GM21526 (cell line): ENCODE measurements around the gene F5.

Experiments
- ATAC-seq: cut with Tn5 transposase; IDR thresholded peaks from one replicate; pipeline ENCODE4 v1.9.1; 2021; ENCODE audit warnings: moderate library complexity; ENCODE audit not compliant: unreplicated experiment, low FRiP score

The F5 gene

DNA sequence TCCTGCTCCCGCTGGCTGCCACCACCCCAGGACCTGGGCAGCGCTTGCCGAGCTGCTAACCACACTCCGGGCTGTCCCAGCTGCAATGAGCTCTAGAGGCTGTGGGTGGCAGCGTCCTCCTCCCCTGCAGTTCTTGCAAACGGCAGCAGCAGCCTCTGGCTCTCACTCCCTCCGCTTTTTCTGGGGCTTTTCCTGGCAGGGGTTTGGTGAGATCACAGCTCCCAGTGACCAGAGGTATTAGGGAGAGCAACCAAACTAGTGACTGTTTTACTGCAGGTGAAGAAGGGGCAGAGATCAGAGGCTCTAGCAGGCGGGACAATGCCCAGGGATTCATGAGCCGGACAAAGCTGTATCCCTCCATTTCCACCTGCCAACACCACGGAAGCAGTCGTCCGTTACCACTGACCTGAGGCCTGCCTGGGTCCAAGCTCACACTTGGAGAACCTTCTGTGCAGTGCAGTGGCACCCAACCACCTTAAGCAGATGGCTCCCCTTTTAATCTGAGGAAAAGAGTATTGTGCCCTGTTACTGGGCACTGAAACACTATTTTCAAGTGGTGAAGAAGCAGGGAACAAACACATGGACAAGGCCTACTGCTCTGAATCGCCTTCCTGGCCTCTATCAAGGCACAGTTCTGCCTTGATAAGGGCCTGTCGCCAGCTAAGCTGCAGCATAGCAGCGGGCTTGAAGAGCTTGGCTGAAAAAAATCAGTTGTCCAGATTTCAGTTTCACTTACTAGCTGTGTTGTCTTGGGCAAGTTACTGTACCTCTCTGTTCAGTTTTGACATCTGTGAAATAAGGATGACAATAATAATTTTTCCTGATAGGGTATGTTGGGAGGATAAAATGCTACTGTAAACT is at the start of gene F5:
Gene F5 (minus strand): TSS at position 87 of the 861 bp plus-strand sequence. CDS start 95 bp downstream, outside the sequence.
- ATAC-seq = peak; percentile 98

DNA sequence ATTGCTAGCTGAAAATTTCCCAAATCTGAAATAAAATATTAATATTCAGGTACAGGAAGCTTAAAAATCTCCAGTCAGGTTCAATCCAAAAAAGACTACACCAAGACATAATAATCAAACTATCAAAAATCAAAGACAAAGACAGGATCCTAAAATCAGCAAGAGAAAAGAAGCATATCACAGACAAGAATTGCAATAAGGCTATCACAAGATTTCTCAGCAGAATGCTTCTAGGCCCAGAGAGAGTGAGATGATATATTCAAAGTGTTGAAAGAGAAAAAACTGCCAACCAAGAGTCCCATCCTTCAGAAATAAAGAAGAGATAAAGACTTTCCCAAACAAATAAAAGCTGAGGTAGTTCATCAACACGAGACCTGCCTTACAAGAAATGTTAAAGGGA is 48.6 kb upstream of the F5 start:
- no peak for ATAC-seq

GRCh38 chr1:169634145-169634544 is 47.9 kb upstream of the F5 start:
- ATAC-seq = no peak

DNA sequence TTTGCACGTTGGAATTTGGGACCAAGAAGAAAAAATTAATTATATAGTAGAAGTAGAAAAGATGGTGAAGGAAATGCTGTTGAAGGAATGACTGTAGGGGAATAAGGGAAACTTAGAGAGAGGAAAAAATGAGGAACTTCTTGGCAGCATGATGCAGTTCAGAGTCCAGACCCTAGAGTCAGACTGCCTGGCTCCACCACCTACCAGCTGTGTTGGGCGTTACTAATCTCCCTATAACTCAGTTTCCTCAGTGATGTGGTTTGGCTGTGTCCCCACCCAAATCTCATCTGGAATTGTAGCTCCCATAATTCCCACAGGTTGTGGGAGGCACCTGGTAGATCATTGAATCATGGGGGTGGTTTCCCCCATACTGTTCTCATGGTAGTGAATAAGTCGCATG is 45.0 kb upstream of the F5 start:
- no peak for ATAC-seq

DNA sequence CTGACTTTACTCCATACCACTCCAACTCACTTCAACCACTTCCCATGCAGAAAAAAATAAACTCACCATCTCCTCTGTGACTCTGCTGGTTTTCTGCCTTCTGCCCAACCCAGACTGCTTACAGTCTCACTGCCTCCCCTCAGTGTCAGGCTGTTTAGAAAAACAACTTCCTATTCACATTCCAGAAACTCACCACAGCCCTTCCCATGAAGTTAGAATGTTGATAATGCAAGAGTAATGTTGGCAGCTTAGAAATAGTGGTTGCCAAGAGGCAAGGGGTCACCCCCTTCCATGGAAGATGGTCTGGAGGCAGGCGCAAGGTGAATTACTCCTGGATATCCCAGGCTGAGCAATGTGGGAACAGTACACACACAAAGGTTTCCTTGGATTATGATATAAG is 43.7 kb upstream of the F5 start, which contains the start of gene SELP:
Gene SELP (minus strand): TSS at position 119 of the 400 bp plus-strand sequence. CDS start 50 bp downstream, at position 69.
- ATAC-seq = no peak

- ATAC-seq = no peak
Observed at GRCh38 chr1:169624912-169625311, 38.6 kb upstream of the F5 start.

GRCh38 chr1:169624122-169624521 is 37.8 kb upstream of the F5 start:
- ATAC-seq = no peak

GRCh38 chr1:169623132-169623926 is 37.0 kb upstream of the F5 start:
- no peak for ATAC-seq

DNA sequence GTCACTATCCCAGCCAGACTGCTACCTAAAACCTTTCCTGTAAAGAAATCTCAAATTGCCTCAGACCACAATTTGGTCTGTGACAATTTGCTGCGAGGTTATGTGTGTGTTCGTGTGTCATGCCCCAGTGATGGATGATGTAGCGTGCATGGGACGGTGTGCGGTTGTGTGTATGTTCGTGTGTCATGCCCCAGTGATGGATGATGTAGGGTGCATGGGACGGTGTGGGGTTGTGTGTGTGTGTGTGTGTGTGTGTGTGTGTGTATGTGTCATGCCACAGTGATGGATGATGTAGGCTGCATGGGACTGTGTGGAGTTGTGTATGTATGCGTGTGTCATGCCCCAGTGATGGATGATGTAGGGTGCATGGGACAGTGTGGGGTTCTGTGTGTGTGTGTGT is 34.3 kb upstream of the F5 start:
- ATAC-seq = no peak

GRCh38 chr1:169618367-169618766 is 32.1 kb upstream of the F5 start:
- ATAC-seq = no peak

- ATAC-seq = no peak
Observed at GRCh38 chr1:169615803-169616202, 29.5 kb upstream of the F5 start.

GRCh38 chr1:169610858-169611257 is 24.6 kb upstream of the F5 start:
- ATAC-seq = no peak

GRCh38 chr1:169610108-169610507 is 23.8 kb upstream of the F5 start:
- no peak for ATAC-seq

- no peak for ATAC-seq
Observed at GRCh38 chr1:169608226-169608625, 21.9 kb upstream of the F5 start.

DNA sequence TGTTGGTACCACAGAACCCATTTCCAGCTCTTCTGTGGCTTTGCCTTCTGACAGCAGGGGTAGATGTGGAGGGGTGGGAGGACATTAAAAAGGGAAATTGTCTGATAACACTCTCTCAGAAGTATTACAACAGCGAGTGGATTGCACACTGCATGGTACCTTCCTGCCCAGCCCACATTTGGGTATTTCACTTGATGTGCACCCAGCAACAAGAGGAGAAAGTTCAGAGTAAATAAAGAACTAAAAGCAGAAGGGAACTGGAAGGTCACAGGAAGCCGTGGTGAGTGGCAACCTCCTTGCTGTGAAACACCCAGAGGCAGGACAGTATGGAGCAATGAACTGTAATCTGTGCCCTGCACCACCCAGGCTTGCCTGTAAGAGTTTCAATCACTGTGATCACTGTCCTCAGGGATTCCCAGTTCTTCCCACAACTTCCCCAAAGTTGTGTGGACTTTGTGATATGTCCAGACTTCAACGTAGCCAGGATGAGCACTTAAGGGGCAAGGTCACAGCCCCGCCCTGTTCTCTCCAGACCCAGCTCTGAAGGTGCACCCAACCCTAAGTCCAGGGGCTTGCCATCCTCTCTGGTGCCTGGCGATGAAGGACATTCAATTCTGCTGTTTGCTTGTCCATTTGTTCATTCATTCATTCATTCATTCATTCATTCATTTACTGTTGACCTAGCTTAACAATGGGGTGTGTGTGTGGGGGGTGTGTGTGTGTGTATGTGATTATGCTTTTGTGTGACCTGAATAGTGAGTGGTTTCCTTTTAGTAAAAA is 18.7 kb upstream of the F5 start:
- no peak for ATAC-seq

GRCh38 chr1:169601096-169601881 is 15.0 kb upstream of the F5 start:
- ATAC-seq = no peak

- no peak for ATAC-seq
Observed at GRCh38 chr1:169595764-169596711, 9.8 kb upstream of the F5 start.

DNA sequence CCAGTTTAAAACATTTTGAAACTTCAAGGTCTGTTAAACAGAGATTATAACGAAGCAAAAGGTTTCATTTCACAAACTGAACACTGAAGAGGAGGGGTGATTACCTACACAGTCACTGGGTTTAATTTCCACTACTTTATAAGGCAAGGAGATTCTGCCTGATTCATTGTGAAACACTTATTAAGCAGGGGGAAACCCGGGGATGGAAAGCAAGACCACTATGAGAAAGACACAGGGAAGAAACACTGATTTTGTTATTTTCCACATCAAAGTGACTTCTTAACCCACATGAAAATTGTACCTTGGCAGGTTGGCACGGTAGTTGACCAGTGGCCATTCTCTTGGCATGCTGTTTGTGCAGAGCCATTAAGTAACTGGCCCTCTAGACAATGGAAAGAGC is 8.1 kb upstream of the F5 start:
- ATAC-seq = peak; percentile 73

DNA sequence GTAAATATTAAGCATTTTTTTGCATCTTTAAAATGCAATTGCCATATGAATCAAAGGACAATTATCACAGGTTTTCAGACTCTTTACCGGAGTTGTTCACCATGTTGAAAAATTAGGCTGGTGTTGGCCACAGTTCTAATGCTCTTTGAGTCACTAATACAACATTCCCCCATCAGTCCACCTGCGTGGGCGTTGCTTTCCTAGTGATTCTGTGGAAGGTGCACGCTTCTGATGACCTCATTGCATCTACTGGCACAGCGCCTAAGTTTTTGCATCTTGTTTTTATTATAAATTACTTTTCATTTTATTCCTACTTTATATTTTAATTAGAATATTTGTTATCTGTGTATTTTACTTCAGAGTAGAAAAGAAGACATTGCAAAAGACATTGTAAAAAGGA is 4.7 kb upstream of the F5 start:
- no peak for ATAC-seq
